ENCODE measurements around the gene CELF4. TPM values are rescaled to one million over a fixed set of nuclear protein-coding genes. Genes with fewer than 3 reads are reported as not detected.

The CELF4 gene
- total and polyA plus RNA-seq, 2 donors (not counting 3 experiments of a cell fraction or from before 2014, with no cell fraction given) = not detected

- H3K9me1 ChIP-seq (replicated peaks; ENCODE audit: control insufficient read depth, extremely low read depth, insufficient read depth, low read length) = no peaks in the 10 kb centered on the region
- no TSS peak for BruUV-seq (replicated peaks)
- no peaks in the 10 kb centered on the region for H3K9me3 ChIP-seq (replicated peaks; ENCODE audit: control insufficient read depth, insufficient read depth, low read length)
- ChIA-PET POLR2A (no interaction called here), CTCF (interaction anchor here (1.4 kb wide), 1 partner anchor 308 kb away, joined by 3 read pairs; no protein-coding TSS in a partner anchor)
- dilution Hi-C loops (cut with MboI; ENCODE audit: extremely low pct_ligation_motif_present, low sequenced_read_pairs) (no loop called here), intact Hi-C loops (cut with micrococcal nuclease) (no loop called here)
- FAIRE-seq = no peak
- no peak overlapping the region for H3K4me3 ChIP-seq (replicated peaks in 1 of 3; ENCODE audit: insufficient read depth in 1 of 3, low read depth in 1 of 3, low read length in 3 of 3)
- no peaks in the 10 kb centered on the region for H3K79me2 ChIP-seq (ENCODE audit: control insufficient read depth, insufficient read depth, low read length)
- no peak overlapping the region for H3K4me2 ChIP-seq (ENCODE audit: insufficient read depth, low read length)
- H2AFZ ChIP-seq (ENCODE audit: low read depth, low read length) = no peak overlapping the region
- no peak overlapping the region for H3K27ac ChIP-seq (ENCODE audit: insufficient read depth, low read depth, low read length)
- TF ChIP-seq GATA2 (IDR thresholded peaks at IDR 0.05; ENCODE audit: insufficient read depth, insufficient read length, low read depth, low read length) = no peak
- TF ChIP-seq MYC (IDR thresholded peaks at IDR 0.05; ENCODE audit: low read depth, low read length) = no peak
- no peak for TF ChIP-seq POLR2A (IDR thresholded peaks at IDR 0.05; ENCODE audit: low read depth, low read length)
- TF ChIP-seq CTCF (IDR thresholded peaks at IDR 0.05; ENCODE audit: extremely low read depth in 1 of 2, insufficient read depth in 1 of 2, low read depth in 1 of 2, low read length in 2 of 2) = no peak
- TF ChIP-seq MAX (IDR thresholded peaks at IDR 0.05; ENCODE audit: insufficient read depth, insufficient read length) = no peak
- TF ChIP-seq EZH2 (IDR thresholded peaks at IDR 0.05; ENCODE audit: borderline replicate concordance, low read depth, low read length, severe bottlenecking) = no peak
- TF ChIP-seq POLR2AphosphoS5 (IDR thresholded peaks at IDR 0.05; ENCODE audit: insufficient read depth, low read depth, low read length) = no peak
- no peak for TF ChIP-seq FOS (IDR thresholded peaks at IDR 0.05; ENCODE audit: borderline replicate concordance, insufficient read depth, low read length)
- no peak for TF ChIP-seq JUN (IDR thresholded peaks at IDR 0.05; ENCODE audit: borderline replicate concordance, insufficient read depth, insufficient read length, low read depth)
- H3K36me3 ChIP-seq (ENCODE audit: control insufficient read depth in 2 of 2, extremely low read depth in 1 of 2, insufficient read depth in 2 of 2, low read length in 2 of 2) = no peaks in the 10 kb centered on the region
- no peak overlapping the region for H3K9ac ChIP-seq (replicated peaks; ENCODE audit: extremely low read depth, insufficient read depth, low read length)
- H4K20me1 ChIP-seq (replicated peaks; ENCODE audit: control insufficient read depth, extremely low read depth, insufficient read depth, low read length) = no peaks in the 10 kb centered on the region
- H3K4me1 ChIP-seq (ENCODE audit: control insufficient read depth, extremely low read depth, insufficient read depth, low read length) = no peaks in the 10 kb centered on the region
- no peak for DNase-seq (ENCODE audit: low read depth, low spot score)
- peaks cover 22% of the 10 kb centered on the region in 2 experiments for H3K27me3 ChIP-seq (ENCODE audit: control insufficient read depth in 2 of 2, insufficient read depth in 2 of 2, low read length in 2 of 2)
Measured at GRCh38 chr18:37249895-37250618, 315.5 kb downstream of the CELF4 start.
